Stimulated activated CD8-positive, alpha-beta memory T cell treated with anti-CD3 and anti-CD28 coated beads, Interleukin-15, amount 100 ng/mL, for 4 hours (primary cell): Measurements from ENCODE around the gene ARHGEF16.

Experiments
- DNase-seq, 2 donors: peaks; one replicate each; pipeline ENCODE4 v3.0.0-alpha.2; 2020; ENCODE audit warnings: low read depth in 2 of 2

ARHGEF16 gene

GRCh38 chr1:3482378-3482849 lies 27.9 kb downstream of the ARHGEF16 start:
- DNase-seq = no peak

- DNase-seq = no peak
Measured at GRCh38 chr1:3483380-3483779, 28.9 kb downstream of the ARHGEF16 start.

- no peak for DNase-seq
Measured at GRCh38 chr1:3483801-3484444, 29.5 kb downstream of the ARHGEF16 start.

GRCh38 chr1:3485016-3485415 lies 30.6 kb downstream of the ARHGEF16 start:
- DNase-seq = no peak

DNA sequence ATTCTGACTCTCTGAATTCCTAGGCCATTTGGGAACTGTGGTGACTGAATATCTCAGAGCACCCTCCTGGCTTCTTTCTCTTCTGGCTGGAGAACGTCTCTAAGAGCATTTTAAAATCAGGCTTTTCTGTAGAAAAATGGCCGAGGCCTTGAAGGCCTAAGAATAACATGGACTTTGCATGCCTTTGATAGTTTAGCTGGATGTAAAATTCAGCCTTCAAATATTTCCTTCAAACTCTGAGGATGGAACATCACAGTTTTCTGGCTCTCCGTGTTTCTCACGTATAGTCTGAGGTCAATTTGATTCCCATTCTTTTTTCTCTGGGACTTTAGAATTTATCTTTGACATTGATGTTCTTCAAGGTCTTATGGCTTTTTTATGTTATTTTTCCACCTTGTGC lies 34.0 kb downstream of the ARHGEF16 start:
- no peak for DNase-seq

DNA sequence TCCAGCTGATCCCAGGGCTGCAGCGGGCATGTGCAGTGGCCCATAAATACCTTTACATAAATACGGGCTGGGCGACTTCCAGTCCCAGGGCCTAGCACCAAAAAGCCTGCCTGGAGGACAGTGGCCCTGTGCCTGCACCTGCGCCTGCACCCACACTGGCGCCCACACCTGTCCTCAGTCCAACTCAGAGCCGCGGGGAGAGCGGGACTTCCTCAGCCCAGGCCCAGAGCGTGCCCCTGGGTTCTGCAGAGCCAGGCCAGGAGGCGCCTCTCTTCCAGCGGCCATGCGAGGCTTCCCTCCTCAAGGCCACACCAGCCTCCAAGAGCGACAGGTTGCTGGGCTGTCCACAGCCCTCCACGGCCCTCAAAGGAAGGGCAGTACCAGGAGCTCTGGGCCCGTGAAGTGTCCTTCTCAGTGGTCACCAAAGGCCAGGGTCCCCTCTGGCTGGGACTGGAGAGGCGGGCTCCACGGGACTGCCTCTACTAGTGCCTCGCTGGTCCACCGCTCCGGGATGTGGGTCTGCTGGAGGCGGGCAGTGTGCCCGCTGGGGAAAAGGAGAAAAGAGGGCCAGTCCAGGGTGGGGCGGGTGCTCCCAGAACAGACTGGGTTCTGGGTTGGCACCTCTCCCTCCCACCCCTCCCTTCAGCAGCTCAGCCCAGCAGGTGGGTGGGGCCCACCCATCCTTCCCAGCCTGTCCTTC lies 35.7 kb downstream of the ARHGEF16 start:
- DNase-seq = no peak

GRCh38 chr1:3491291-3492246 lies 37.1 kb downstream of the ARHGEF16 start:
- peak; percentile 57 to 58 for DNase-seq

DNA sequence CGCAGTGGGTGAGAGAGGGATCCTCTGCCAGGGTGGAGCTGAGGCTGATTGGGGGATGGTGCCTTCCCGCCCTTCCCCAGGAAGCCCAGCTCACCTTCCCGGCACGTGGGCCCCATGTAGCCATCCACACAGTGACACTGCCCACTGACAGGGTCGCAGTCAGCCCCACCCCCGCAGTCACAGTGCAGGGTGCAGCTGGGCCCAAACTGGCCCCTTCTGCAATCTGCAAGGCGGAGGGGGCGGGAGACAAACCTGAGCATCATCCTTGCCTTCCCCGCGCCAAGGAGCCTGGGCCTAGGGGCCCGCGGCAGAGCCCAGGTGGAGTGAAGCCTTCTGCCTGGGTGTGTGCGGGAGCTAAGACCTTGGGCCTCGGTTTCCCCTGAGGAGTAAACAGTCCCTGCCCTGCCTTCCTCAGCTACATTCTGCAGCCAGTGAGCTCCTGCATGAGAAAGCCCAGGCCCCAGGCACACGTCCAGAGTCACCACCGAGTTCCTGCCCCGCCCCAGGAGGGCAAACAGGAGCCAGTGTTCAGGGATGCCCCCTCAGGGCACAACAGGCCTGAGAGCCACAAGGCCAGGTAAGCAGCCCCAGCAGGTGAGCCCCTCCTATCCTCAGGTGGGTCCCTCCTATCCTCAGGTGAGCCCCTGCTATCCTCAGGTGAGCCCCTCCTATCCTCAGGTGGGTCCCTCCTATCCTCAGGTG lies 38.2 kb downstream of the ARHGEF16 start:
- DNase-seq = no peak

DNA sequence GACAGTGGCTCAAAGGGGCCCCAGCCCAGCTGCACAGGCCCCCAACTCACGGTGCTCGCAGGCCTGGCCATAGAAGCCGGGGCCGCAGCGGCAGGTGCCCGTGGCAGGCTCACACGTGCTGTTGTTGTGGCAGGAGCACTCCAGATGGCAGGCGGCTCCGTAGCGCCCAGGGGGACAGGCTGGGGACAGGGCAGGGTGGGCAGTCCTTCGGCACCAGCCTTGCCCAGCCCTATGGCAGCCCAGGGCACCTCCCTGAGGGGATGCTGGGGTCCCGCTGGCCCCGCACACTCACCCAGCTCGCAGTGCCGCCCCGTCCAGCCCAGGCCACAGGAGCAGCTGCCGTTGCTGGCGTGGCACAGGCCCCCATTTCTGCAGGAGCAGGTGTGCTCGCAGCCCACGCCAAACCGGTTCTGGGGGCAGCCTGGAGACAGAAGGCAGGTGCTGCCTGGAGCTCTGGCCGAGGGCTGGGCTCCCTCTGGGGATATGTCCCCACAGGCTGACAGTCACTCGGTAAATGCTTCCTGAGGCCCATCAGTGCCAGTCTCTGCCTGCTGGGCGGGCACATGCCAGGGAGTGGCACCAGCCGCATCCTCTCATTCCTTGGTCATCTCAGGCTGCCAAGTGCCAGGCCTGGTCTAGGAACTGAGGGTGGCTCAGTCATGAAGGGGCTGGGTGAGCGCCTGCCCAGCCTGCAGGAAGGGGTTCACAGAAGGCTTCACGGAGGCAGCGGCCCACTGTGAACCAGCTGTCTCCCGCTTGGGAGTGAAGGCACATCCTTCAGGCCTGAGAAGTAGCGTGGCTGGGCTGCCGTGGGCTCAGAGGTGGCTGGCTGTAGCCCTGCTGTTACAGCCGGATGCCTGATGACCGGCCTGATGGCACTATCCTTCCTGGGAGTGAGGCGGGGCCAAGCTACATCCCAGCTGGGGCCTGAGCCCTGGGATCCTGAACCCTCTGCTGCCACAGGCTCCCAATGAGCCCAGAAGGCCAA lies 40.1 kb downstream of the ARHGEF16 start:
- DNase-seq = no peak

- no peak for DNase-seq
Measured at GRCh38 chr1:3495776-3496745, 41.6 kb downstream of the ARHGEF16 start.

DNA sequence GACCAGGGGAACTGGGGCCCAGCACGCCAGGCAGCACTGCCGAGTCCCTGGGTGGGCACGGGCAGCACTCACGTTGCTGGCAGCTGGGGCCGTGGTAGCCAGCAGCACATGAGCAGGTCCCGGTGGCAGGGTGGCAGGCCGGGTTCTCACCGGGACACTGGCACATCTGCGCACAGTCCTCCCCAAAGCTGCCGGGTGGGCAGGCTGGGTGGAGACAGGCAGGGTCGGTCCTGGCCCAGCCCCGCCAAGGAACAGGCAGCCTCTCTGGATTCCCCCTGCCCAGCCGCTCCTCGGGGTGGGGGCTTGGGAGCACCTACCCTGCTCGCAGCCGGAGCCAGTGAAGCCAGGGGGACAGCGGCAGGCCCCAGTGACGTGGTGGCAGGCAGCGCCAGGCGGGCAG lies 42.5 kb downstream of the ARHGEF16 start:
- no peak for DNase-seq

DNA sequence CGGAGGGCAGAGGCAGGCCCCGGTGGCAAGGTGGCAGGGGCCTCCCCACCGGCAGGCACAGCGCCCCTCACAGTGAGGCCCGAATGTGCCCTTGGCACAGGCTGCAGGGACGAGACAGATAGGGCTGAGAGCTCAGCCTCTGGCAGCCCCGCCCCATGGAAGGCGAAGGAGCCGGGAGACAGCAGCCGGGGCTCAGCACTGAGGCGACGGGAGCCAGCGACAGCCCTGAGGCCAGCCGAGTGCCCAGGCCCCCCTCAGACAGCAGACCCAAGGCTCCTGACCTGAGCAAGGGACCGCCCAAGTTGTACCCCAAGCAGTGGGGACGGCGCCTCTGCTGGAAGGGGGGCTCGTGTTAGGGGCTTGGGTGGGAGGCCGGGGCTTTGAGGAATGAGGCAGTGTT lies 43.1 kb downstream of the ARHGEF16 start:
- no peak for DNase-seq

- DNase-seq = no peak
Measured at GRCh38 chr1:3498246-3498930, 43.9 kb downstream of the ARHGEF16 start.

GRCh38 chr1:3498986-3499385 lies 44.5 kb downstream of the ARHGEF16 start:
- DNase-seq = no peak

DNA sequence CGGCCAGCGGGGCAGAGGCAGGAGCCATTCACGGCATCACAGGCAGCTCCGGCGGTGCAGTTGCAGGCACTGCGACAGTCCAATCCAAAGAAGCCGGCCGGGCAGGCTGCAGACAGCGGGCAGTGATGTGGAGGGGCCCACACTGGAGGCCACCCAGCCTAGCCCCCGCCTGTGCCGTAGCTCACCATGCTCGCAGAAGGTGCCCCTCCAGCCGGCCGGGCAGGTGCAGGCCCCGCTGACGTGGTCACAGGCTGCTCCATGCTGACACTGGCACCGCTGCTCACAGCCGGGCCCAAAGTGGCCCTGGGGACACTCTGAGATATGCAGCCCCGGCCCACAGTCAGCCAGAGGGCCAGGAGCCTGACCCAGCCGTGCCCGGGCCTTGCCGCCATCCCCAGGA lies 45.1 kb downstream of the ARHGEF16 start:
- DNase-seq = no peak

- DNase-seq = no peak
Measured at GRCh38 chr1:3500265-3500835, 45.9 kb downstream of the ARHGEF16 start.

GRCh38 chr1:3501437-3501836 lies 47.0 kb downstream of the ARHGEF16 start:
- no peak for DNase-seq
